ENCODE results near the gene CRYBG2. TPM values are rescaled to one million over a fixed set of nuclear protein-coding genes. Genes with fewer than 3 reads are reported as not detected.

The CRYBG2 gene
- total and polyA plus RNA-seq, 7 donors = 0.55 to 21.0 (median 13.8) TPM; not detected in 2

GRCh38 chr1:26356106-26356505 is 2.2 kb upstream of the CRYBG2 start:
- intact Hi-C loops (cut with DNase I) = no loop called here
- WGBS, 2 donors = 82 to 89% methylated on average over 5 of the region's 5 CpGs
- H3K27me3 ChIP-seq = peaks cover 14 to 57% (median 40%) of the 10 kb centered on the region in 3 donors
- no peak overlapping the region for H3K4me3 ChIP-seq
- TF ChIP-seq CTCF (IDR thresholded peaks at IDR 0.05) (no peak), EP300 (IDR thresholded peaks at IDR 0.05) (no peak), POLR2AphosphoS5 (IDR thresholded peaks at IDR 0.05) (no peak), POLR2A (IDR thresholded peaks at IDR 0.05) (no peak)
- DNase-seq = no peak
- H3K27ac ChIP-seq = no peak overlapping the region
- no peaks in the 10 kb centered on the region for H3K9me3 ChIP-seq
- no peaks in the 10 kb centered on the region for H3K36me3 ChIP-seq
- peaks cover 0 to 12% (median 12%) of the 10 kb centered on the region in 4 donors for H3K4me1 ChIP-seq

GRCh38 chr1:26354972-26355371 is 1.0 kb upstream of the CRYBG2 start:
- H3K36me3 ChIP-seq = no peaks in the 10 kb centered on the region
- no peak overlapping the region for H3K4me3 ChIP-seq
- H3K27me3 ChIP-seq = peaks cover 2 to 46% (median 28%) of the 10 kb centered on the region in 3 donors
- no peak for DNase-seq
- H3K9me3 ChIP-seq = no peaks in the 10 kb centered on the region
- TF ChIP-seq POLR2A (IDR thresholded peaks at IDR 0.05) (no peak), EP300 (IDR thresholded peaks at IDR 0.05) (no peak), CTCF (IDR thresholded peaks at IDR 0.05) (no peak), POLR2AphosphoS5 (IDR thresholded peaks at IDR 0.05) (no peak)
- WGBS, 2 donors = 92 to 94% methylated on average over 9 of the region's 9 CpGs
- H3K27ac ChIP-seq = no peak overlapping the region
- intact Hi-C loops (cut with DNase I) = no loop called here
- H3K4me1 ChIP-seq = peaks cover 0 to 2% (median 2%) of the 10 kb centered on the region in 4 donors

GRCh38 chr1:26353210-26353859 is 595 bp downstream of the CRYBG2 start:
- Histone ChIP-seq H3K27me3 (peaks cover 0 to 29% (median 20%) of the 10 kb centered on the region in 3 donors), H3K9me3 (no peaks in the 10 kb centered on the region), H3K36me3 (no peaks in the 10 kb centered on the region), H3K4me1 (no peaks in the 10 kb centered on the region), H3K4me3 (no peak overlapping the region), H3K27ac (no peak overlapping the region)
- intact Hi-C loops (cut with DNase I) = no loop called here
- WGBS, 2 donors = 84 to 92% methylated on average over 4 of the region's 4 CpGs
- DNase-seq = no peak
- TF ChIP-seq EP300 (IDR thresholded peaks at IDR 0.05) (no peak), CTCF (IDR thresholded peaks at IDR 0.05) (no peak), POLR2AphosphoS5 (IDR thresholded peaks at IDR 0.05) (no peak), POLR2A (IDR thresholded peaks at IDR 0.05) (no peak)

GRCh38 chr1:26352338-26352679 is 1.6 kb downstream of the CRYBG2 start:
- 82 to 88% methylated on average over 5 of the region's 5 CpGs for WGBS, 2 donors

More at GRCh38 chr1:26352338-26352679, 1.6 kb downstream of the CRYBG2 start:
- Histone ChIP-seq H3K9me3 (no peaks in the 10 kb centered on the region), H3K4me3 (no peak overlapping the region), H3K4me1 (no peaks in the 10 kb centered on the region), H3K27ac (no peak overlapping the region), H3K27me3 (peaks cover 0 to 24% (median 16%) of the 10 kb centered on the region in 3 donors), H3K36me3 (no peaks in the 10 kb centered on the region)
- no peak for DNase-seq
- no peak for TF ChIP-seq POLR2A (IDR thresholded peaks at IDR 0.05)
- TF ChIP-seq POLR2AphosphoS5 (IDR thresholded peaks at IDR 0.05) = no peak
- TF ChIP-seq CTCF (IDR thresholded peaks at IDR 0.05) = no peak
- TF ChIP-seq EP300 (IDR thresholded peaks at IDR 0.05) = no peak
- intact Hi-C loops (cut with DNase I) = no loop called here
